GOT3 (cell line): ENCODE data around the gene ARFGAP2.

ENCODE experiments used
- DNase-seq: peaks from one replicate; lab custom pipeline; 2025; ENCODE audit warnings: mixed read lengths; lab: John Stamatoyannopoulos, UW

ARFGAP2 gene

DNA sequence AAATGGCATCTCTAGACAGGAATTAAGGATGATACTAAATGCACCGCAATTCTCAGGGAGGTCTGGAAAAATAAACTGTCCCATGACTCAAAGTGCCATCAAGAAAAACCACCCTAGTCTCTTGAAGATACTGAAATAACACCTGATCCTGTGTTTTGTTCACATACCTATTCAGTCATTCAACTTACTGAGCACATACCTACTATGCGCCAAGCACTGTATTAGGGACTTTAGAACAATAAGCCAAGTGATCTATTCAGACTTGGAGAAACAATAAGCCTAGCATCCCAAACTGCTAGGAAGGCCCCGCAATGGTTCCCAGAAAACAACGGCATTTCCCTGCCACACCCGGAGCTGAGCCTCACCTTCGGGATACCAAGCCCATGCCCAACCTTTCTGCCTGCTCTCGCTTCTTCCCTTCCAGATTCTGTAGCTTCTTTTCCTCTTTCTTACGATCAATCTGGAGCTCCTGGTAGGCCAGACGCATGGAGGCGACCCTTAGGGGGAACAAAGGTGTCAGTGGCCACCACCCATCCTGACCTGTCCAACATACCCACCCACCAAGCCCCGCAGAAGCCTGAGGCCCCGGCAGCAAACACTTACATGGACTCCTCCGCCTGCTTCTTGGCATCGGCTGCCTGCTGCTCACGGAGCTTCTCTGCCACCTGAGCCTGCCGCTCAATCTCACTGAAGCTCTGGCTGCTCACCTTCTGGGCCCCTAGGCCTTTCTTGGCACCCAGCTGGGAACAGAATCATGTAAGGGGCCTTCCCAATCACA lies 5.4 kb downstream of the ARFGAP2 start:
- DNase-seq = no peak

DNA sequence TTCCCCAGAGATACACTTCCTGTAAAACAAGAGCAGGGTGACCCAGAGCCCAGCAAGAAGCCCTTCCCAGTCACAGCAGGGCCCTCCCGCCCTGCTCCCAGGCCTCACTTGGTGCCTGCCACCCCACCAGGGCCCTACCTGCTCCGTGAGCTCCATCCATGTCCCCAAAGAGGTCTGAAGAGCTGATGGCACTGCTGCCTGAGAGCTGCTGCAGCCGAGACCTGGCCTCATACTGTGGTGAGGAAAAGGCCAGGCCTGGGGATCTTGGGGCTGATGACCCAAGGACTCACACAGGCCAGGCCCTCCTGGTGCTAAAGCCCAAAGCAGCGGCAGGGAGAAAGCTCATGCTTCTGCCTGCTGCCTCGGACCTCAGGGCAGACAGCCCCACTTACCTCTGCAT lies 10.3 kb downstream of the ARFGAP2 start:
- no peak for DNase-seq

DNA sequence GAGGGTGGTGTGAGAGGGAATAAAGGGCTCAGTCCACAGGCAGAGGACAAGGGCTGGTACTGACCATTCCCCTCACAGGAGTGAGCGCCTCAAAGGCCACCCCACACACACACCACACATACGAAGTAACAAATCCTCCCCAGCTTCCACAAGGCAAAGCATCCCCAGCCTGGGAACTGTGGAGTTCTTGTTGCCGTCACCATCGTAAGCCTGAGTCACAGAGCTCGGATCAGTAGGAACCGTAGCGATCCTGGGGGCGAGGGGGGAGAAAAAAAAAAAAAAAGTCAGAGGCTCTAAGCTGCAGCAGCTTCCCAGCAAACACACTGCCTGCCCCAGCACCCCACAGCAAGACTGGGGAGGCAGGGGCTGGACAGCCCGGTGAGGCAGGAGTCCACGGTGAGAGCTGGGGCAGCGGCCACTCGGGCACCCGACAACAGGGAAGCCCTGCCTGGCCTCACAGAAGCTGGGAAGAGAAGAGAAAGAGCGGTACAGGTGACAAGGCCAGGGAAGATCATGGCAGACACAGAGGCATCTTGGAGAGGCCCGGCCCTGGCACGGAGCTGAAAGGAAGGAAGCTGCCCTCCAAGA lies 11.3 kb downstream of the ARFGAP2 start:
- no peak for DNase-seq

DNA sequence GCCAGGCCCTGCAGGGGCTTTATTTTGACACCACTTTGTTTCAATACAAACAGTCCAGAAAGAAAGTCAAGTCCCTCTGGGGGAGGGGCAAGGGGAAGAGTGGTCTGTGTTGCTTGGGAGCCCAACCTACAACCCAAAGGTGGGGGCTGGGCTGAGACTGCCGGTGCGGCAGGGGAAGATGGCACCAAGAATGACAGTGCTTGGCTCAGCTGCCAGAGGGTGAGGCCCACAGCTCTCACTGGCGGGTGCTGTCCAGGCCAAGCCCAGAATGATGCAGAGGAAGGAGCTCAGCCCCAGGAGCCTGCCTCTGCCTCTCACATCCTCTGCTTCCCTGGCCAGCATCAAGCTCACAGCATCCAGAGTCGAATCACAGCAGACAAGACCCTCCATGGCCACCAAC lies 12.4 kb downstream of the ARFGAP2 start:
- no peak for DNase-seq

DNA sequence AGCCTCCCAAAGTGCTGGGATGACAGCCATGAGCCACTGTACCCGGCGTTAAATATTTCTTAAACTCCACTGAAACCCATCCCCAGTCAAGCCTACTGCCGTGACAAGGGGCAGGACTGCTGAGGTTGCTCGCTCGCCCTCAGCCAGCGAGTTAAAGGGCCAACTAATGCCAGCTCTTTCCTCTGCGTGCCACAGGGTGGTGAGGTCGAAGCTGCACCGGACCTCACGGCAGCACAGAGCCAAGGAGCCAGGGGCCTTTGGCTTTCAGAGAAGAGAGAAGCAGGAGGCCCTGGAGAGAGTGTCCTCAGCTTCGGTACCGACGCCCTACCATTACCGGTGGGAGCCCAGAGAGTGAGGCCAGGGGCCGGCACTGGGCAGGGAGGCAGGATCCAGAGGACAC lies 12.8 kb downstream of the ARFGAP2 start:
- no peak for DNase-seq

DNA sequence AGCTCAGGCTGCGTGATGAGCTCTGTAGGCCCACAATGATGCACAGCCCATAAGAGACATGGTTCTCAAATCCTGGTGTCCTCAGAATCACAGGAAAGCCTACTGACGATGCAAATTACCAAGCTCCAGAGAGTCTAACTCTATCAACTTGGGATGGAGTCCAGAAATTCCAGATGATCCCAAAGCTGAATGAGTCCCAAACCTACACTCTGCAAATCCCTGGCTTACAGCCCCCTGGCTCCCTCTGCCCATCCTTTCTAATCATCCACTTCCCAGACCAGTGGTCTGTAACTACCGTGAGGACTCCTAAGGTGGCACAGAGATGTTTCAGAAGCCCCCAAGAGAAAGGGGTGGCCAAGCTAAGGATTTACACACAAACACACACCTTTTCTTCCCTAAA lies 13.5 kb downstream of the ARFGAP2 start:
- no peak for DNase-seq

DNA sequence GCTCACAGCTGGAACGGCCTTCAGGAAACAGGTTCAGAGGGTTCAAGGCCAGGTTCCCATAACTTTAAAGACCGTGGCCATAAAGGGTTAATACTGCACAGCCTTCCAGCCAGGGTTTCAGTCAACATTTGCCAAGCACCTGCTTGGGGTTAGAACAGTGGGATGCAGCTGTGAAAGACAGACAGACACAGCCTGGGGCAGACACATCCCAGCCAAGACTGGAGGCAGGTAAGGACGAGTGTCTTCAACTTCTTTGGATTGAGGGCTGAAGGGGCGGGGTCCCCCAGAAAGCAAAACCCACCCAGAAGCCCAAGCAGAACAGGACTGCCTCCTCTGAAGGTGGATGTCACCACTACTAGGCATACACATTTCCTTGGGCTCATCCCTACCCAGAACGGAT lies 14.3 kb downstream of the ARFGAP2 start:
- DNase-seq = no peak

DNA sequence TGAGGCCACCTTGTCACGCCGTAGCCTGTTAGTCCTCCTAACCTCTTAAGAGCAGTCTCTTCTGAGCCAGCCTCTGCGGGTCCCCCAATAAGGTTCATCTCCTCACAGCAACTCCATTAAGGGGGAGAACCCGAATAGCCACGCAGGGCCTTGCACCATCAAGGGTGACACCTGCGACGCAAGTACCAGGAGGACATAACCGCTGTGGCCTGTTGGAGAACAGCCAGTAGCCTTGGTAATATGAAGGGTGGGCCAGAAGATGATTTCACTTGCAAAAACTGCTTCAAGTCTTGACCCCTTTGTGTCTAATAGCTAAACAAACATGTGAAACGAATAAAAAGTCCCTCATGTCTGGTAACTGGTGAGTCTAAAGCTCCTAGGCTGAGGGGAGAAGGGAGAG lies 14.8 kb downstream of the ARFGAP2 start:
- no peak for DNase-seq

DNA sequence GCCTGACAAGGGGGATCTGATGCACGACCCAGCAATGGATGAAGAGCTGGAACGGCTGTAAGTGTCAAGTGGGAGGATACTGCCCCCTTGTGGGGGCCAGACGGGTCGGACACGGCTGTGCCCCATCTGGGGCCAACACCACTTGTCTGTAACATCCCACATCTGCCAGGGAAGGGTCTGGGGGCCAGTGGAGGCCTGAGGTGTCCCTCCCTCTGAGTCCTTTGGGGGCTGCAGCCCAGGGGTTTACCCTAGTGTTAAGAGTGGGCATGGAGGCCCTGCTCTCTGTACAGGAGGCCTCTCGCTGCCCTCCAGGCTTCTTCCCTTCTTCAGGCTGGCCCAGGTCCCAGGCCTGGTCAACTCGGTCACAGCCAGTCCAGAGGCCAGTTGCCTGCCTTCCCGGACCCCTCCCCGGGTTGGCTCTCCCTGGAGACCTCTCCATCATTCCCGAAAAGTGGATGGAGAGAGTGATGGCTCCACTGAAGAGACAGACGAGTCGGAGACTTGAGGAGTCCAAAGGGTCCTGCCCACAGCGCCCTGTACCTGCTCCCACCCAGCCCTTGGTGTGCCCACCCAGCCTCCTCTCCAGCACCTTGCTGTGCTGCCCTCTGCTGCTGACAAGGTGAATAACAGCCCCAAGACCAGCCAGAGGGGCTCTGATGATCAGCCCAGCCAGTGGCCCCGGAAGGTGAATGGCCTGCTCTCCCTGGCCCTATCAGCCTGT lies 15.4 kb downstream of the ARFGAP2 start:
- DNase-seq = no peak

DNA sequence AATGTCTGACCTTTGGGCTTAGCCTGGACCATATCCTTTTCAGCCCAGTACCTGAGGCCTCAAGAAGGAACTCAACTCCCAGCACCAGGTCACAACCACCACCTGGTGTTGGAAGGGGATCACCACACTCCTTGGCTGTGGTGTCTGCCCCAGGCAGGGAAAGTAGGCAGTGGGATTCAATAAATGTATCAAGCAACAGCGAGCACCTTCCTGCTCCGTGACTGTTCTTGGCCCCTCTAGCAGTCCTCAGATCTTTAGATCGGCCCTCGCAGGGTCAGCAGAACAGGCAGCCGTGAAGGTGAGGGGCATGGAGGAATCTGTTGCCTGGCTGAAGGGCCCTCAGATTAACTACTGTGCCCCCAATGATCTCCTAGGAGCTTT lies 15.9 kb downstream of the ARFGAP2 start:
- no peak for DNase-seq

DNA sequence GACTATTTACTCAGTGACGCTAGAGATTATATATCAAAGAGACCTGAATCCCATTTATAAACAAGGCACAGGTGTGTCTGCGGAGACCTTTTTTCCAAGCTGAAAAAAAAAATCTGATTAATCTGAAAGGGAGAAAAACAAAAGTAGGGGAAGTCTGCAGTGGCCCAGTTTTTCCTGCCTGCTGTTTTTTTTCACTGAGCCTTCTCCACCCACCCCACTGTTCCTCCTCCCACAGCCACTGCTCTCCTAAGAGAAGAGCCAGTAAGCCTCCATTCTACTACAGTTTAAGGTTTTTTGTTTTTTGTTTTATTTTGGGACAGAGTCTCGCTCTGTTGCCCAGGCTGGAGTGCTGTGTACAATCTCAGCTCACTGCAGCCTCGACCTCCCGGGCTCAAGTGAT lies 18.4 kb downstream of the ARFGAP2 start:
- no peak for DNase-seq

DNA sequence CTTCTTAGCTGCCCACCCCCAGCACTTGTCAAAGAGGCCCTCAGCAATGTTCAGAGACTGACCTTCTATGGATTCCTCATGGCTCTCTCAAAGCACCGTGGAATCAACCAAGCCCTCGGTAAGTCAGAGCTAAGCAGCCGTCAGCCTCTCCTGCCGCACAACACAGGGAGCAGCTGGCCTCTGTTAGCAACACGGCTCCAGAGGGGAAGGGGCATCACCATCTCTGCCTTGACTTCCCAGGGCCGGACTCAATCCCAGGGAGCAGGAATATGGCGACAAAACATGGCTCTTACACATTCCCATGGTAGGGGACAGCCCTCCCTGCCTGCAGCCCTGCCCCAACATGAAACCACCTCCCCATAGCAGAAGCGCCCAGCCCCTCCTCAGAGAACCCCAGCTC lies 18.9 kb downstream of the ARFGAP2 start:
- no peak for DNase-seq

DNA sequence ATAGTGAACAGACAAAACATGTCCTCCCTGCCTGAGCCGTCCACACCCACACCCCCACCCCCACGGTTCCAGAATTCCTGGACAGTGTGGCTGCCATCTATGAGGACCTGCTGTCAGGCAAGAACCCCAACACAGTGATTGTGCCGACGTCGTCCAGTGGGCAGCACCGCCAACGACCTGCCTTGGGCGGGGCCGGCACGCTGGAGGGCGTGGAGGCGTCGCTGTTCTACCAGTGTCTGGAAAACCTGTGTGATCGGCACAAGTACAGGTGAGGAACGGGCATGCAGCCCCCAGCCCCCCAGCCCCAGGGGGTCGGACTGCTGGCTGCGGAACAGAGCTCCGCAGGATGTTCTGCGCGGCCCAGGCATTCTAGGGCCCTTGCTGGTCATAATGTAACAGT lies 19.7 kb downstream of the ARFGAP2 start:
- DNase-seq = no peak

DNA sequence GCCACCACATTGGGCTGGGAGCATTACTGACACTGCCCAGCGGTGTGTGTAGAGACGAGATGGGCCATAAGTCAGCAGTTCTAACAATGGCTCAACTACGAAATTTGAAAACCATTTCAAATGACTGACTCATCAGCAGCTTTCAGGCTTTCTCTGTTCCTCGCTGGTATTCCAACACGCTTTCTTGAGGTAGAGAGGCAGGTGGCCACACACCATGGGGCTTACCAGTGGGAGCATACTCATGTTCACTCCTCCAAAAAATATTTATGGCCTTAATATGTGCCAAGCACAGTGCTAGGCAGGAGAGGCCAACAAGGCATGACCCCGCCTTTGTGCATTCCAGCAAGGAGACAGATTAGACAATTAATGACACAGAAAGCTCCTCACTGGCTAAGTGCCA lies 20.3 kb downstream of the ARFGAP2 start:
- DNase-seq = no peak

DNA sequence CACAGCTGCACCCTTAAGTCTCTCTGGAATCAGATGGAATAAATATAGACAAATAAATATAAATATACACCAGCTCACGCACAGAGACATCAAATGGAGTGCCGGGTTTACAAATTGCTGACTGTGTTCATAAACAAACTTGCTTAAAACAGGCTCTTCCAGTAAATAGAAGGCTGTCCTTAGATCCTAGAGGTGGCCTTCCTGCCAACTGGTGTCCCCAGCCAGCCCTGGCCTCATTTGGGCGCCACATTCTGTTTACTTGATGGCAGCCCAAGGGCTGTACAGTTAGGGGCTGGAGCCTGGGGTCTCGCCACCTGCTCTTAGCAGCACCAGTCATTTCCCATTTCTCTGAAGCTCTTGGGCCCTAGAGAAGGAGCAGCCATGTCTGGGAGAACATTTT lies 20.8 kb downstream of the ARFGAP2 start:
- no peak for DNase-seq

DNA sequence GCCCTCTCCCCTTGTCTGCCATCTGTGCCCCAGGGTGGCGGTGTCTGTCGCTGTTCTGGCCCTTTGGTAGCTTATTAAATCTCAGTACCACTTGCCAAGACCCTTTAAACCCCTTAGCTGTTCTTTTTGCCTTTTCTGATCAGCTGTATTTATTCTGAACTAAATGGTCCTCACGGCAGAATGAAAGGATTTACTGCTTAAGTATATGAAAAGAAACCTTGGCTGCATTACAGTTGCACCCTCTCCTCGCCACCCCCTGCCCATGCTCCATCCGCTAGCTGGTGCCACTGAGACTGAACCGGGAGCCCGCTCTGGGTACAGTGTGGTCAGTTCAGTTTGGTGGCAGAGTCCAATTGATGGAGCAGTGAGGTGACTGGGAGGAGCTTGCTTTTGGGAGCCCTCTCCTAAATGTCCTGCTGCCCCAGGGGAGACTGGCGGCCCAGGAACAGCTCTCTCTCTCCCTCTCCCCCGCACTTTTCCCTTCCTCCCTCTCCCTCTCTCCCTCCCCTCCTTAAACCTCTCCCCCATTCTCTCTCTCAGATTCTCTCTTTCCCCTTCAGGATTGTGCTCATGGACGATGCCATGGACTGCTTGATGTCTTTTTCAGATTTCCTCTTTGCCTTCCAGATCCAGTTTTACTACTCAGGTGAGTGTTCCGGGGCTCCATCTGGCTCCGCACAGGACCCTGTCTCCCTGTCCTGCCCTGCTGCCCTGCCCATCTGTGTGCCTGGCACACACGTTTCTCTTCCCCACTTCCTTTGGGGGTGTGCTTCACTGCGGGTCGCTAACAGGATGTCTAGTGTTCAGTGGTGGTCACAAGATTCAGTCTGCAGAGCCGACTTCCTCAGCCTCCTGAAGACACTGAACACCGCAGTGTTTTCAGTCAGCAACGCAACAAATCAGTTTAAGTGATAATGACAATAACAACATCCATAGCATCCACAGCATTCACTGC lies 21.8 kb downstream of the ARFGAP2 start:
- DNase-seq = no peak

DNA sequence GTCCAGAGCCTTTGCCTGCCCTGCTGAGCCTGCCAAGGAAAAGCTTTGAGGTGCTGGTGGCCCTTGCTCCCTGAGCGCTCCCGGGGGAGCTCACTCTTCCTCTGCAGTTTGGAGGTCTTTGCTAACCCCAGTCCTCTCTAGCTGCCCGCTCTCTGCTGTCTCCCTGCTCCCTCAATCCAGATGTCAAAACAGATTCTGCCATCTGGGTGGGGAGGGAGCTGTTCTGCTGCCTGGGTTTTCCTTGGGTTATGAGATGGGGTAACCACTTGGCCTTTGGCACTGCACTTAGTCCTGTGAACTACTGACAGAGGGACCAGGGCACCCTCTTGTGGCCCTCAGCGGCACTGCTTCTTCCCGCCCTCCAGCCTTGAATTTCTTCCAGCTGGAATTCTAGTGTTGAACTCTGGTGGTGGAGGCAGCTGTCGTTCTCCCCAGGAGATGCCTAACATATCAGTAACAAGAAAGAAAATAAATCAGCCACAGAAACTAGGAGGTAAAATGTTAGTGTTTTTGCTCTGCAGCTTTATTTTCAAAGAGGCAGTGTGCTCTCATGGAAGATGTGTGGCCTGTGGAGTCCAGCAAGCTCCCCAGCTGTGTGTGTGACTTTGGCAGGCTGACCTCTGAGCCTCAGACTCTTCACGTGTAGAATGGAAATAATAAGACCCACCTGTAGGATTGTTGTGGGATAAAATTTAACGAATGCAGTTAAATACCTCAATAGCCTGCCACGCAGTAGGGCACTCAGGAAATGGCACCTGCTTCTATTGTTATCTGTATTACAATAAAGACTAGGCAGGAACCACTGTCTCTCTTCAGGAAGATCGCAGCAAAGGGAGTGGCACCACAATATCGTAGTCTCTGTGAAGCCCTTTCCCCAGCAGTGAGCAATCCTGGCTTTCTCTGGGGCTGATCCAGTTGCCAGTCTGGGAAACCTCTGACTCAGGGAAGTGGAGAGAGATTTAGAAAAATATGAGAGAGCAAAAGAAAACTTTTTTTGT lies 23.4 kb downstream of the ARFGAP2 start:
- DNase-seq = peak; percentile 62

DNA sequence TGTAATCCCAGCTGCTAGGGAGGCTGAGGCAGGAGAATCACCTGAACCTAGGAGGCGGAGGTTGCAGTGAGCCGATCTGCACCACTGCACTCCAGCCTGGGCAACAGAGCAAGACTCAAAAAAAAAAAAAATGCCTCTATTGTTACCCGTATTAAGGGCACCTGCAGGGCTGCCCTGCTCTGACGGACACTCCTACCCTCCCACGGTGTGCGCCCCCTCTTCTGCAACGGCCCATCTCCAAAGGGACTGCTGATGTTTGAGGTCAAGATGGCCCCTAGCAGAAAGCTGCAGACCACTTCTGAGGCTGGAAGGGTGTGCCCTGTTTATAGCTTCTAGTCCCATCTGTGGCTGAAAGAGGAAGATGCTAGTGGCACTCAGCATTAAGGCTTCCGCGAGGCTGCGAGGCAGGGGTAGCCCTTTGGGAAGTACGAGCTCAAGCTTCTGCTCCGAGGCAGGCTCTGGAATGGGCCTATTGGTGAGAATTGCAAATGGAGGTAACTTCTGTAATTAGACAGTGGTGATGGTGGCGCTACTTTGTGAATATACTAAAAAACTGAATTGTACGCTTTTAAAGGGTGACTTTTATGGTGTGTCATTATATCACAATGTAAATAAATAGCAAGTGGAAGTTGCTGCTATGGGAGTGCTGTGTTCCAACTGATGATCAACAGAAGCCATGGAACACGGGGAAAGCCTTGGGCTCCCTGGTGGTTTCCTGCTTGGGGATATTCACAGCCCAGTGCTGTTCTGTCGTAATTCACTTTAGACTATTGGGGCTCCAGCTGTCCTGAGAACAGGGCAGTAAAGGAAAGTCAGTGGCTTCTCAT lies 24.3 kb downstream of the ARFGAP2 start:
- no peak for DNase-seq

DNA sequence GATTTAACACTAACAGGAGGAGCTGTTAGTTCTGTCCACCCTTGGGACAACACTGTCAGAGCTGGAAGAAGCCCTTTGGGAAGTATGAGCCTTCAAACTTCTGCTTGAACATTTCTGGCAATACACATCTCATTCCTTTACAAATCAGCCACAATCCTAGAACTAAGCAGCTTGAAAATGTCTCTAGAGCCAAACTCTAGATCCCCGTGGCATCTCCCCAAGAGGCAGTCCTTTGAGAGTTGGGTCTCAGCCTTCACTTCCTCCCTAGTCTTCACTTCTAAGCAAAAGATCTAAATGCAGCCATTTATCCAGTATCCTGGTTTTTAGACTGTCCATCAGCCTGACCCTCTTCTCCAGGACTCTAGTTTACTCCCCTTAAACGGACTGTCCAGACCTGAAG lies 26.9 kb downstream of the ARFGAP2 start:
- no peak for DNase-seq

DNA sequence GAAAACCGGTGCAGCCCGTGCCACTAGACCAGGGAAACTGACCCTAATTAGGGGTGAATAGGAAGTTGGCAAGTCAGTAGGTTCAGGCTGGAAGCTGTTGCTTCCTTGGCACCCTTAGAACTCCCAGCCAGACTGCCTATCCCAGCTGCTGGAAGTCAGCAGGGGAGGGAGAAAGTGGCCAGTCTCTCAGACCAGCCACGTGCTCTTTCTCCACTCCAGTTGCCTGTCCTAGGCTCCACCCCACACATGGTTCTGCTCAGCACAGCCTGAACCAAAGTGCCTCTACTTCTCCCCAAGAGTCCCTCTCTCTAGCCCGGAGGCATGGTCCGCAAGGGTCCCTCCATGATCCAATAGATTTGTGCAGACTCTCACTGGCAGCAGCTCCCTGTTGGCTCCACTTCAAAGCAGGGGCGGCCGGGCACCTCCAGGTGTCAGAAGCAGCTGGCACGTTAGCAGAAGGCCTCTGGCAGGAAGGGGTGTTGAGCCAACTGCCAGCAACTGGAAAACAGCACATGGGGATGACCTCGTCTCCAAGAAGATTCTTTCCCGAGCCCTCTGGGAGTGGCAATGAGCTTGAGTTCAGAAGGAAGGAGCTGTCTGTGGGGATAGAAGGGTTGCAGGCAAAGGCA lies 27.7 kb downstream of the ARFGAP2 start:
- DNase-seq = no peak
